NCI-H2196 treated with DMSO at 0.1 percent for 48 hours (cell line): ENCODE results near the gene MNS1.
"Not testable (repeated sequence)": the region's sequence is repeated elsewhere in the genome, so short reads cannot be mapped to it uniquely, and the experiment has no call there.

ENCODE experiments used
- DNase-seq: peaks from one replicate; lab custom pipeline; 2025; ENCODE audit not compliant: unreplicated experiment; lab: John Stamatoyannopoulos, UW

The MNS1 gene

GRCh38 chr15:56464893-56465520, at the start of gene MNS1:
TSS of gene MNS1 (minus strand) at chr15:56465137. CDS start at chr15:56464972, 165 bp downstream.
- peak; percentile 80 for DNase-seq

GRCh38 chr15:56496635-56497034, 31.7 kb upstream of the MNS1 start:
- peak; percentile 27 for DNase-seq

- DNase-seq, result no peak
Measured at GRCh38 chr15:56495533-56495932, 30.6 kb upstream of the MNS1 start.

GRCh38 chr15:56495053-56495452, 30.1 kb upstream of the MNS1 start:
- no peak for DNase-seq

- no peak for DNase-seq
Measured at GRCh38 chr15:56492791-56493555, 28.0 kb upstream of the MNS1 start.

GRCh38 chr15:56492236-56492635, 27.3 kb upstream of the MNS1 start:
- no peak for DNase-seq

GRCh38 chr15:56491110-56491722, 26.3 kb upstream of the MNS1 start:
- DNase-seq, result peak; percentile 57

- DNase-seq, result no peak
Measured at GRCh38 chr15:56490461-56490860, 25.5 kb upstream of the MNS1 start.

GRCh38 chr15:56486206-56486605, 21.3 kb upstream of the MNS1 start:
- DNase-seq, result not testable (repeated sequence)

GRCh38 chr15:56485426-56485825, 20.5 kb upstream of the MNS1 start:
- DNase-seq, result not testable (repeated sequence)

- no peak for DNase-seq
Measured at GRCh38 chr15:56484287-56484686, 19.4 kb upstream of the MNS1 start.

- DNase-seq, result no peak
Measured at GRCh38 chr15:56475351-56475750, 10.4 kb upstream of the MNS1 start.

- DNase-seq, result no peak
Measured at GRCh38 chr15:56473017-56473416, 8.1 kb upstream of the MNS1 start.

GRCh38 chr15:56472278-56472677, 7.3 kb upstream of the MNS1 start:
- no peak for DNase-seq

- no peak for DNase-seq
Measured at GRCh38 chr15:56471440-56472069, 6.6 kb upstream of the MNS1 start.

GRCh38 chr15:56469483-56469882, 4.5 kb upstream of the MNS1 start:
- DNase-seq, result no peak

GRCh38 chr15:56468401-56468800, 3.5 kb upstream of the MNS1 start:
- no peak for DNase-seq

GRCh38 chr15:56467616-56468015, 2.7 kb upstream of the MNS1 start:
- no peak for DNase-seq

- no peak for DNase-seq
Measured at GRCh38 chr15:56460947-56461346, 4.0 kb downstream of the MNS1 start.

GRCh38 chr15:56460071-56460470, 4.9 kb downstream of the MNS1 start:
- no peak for DNase-seq

GRCh38 chr15:56459096-56459495, 5.8 kb downstream of the MNS1 start:
- no peak for DNase-seq

GRCh38 chr15:56456229-56456628, 8.7 kb downstream of the MNS1 start:
- DNase-seq, result no peak
